H1 (cell line): Measurements from ENCODE around the gene CYBA. TPM values are rescaled to one million over a fixed set of nuclear protein-coding genes. Genes with fewer than 3 reads are reported as not detected.

Experiments
- ASH2L ChIP-seq: fragments of 200-600, 300-600 bp; sonication (generic); IDR thresholded peaks from one replicate; pipeline ENCODE4 v1.7.1; 2017; ENCODE audit warnings: low read length
- BCL11A ChIP-seq, 2 experiments: IDR thresholded peaks; one replicate each; pipeline ENCODE4 v1.6.1; 2011; ENCODE audit warnings: low read depth in 2 of 2, low read length in 2 of 2, mild to moderate bottlenecking in 2 of 2
- CBX5 ChIP-seq: fragments of 300-800, 300-1000 bp; sonication (generic); IDR thresholded peaks from 2 replicates; pipeline ENCODE4 v1.7.1; 2016; ENCODE audit warnings: antibody characterized with exemption, low read length, low read depth
- CBX8 ChIP-seq: fragments of 300-800, 300-1000 bp; sonication (generic); IDR thresholded peaks from 2 replicates; pipeline ENCODE4 v1.7.1; 2016; ENCODE audit warnings: low read depth, low read length, borderline replicate concordance
- CTBP2 ChIP-seq: IDR thresholded peaks from 2 replicates; pipeline ENCODE4 v1.7.0; 2011; ENCODE audit warnings: borderline replicate concordance, mild to moderate bottlenecking, moderate library complexity, mixed read lengths, low read length; ENCODE audit not compliant: insufficient read depth, insufficient read length
- EP300 ChIP-seq, 2 experiments: IDR thresholded peaks; 1 replicate in 1 of 2; 2 replicates in 1 of 2; pipeline ENCODE4 v1.6.1; 2011 to 2012; ENCODE audit warnings: low read depth in 2 of 2, low read length in 2 of 2, mild to moderate bottlenecking in 2 of 2, borderline replicate concordance in 1 of 2, inconsistent platforms in 1 of 2, moderate library complexity in 1 of 2
- EZH2 ChIP-seq: fragments of 200-600 bp; sonication (generic); IDR thresholded peaks from 2 replicates; pipeline ENCODE4 v1.7.1; 2012; ENCODE audit warnings: low read depth, mild to moderate bottlenecking, moderate library complexity, low read length, inconsistent platforms; ENCODE audit not compliant: severe bottlenecking
- HDAC2 ChIP-seq, 2 experiments: fragments of 300-600 bp in 1 of 2; sonication (generic) in 1 of 2; IDR thresholded peaks; 2 replicates each; pipeline ENCODE4 v1.6.1; 2011 to 2012; ENCODE audit warnings: low read depth in 2 of 2, low read length in 2 of 2, mild to moderate bottlenecking in 2 of 2, moderate library complexity in 2 of 2, borderline replicate concordance in 1 of 2, inconsistent platforms in 1 of 2
- JUND ChIP-seq: IDR thresholded peaks from 2 replicates; pipeline ENCODE4 v1.6.1; 2011; ENCODE audit warnings: mild to moderate bottlenecking, improper control_type of control experiment, low read length
- KDM1A ChIP-seq: fragments of 200-600, 300-600 bp; sonication (generic); IDR thresholded peaks from 2 replicates; pipeline ENCODE4 v1.7.1; 2016; ENCODE audit warnings: mild to moderate bottlenecking, low read length, borderline replicate concordance
- KDM5A ChIP-seq: fragments of 200-600 bp; IDR thresholded peaks from 2 replicates; pipeline ENCODE4 v1.7.1; 2012; ENCODE audit warnings: mild to moderate bottlenecking, low read length, inconsistent platforms, mixed read lengths
- NANOG ChIP-seq: IDR thresholded peaks from 2 replicates; pipeline ENCODE4 v1.6.1; 2011; ENCODE audit warnings: low read length, low read depth, mild to moderate bottlenecking, inconsistent platforms; ENCODE audit not compliant: insufficient read depth, poor library complexity, severe bottlenecking
- POLR2A ChIP-seq, 2 experiments: IDR thresholded peaks; 1 replicate in 1 of 2; 2 replicates in 1 of 2; pipeline ENCODE4 v1.6.1; 2011; ENCODE audit warnings: low read depth in 2 of 2, low read length in 2 of 2, mild to moderate bottlenecking in 2 of 2; ENCODE audit errors: control extremely low read depth in 1 of 2
- RAD21 ChIP-seq, 2 experiments: IDR thresholded peaks in 1 of 2; conservative IDR thresholded peaks in 1 of 2; 2 replicates each; pipeline ENCODE4 v1.6.1; 2011; ENCODE audit warnings: low read depth in 2 of 2, low read length in 2 of 2, improper control_type of control experiment in 1 of 2, inconsistent platforms in 1 of 2, mild to moderate bottlenecking in 1 of 2, moderate library complexity in 1 of 2
- SP1 ChIP-seq: IDR thresholded peaks from 2 replicates; pipeline ENCODE4 v1.6.1; 2011; ENCODE audit warnings: low read depth, low read length
- TAF7 ChIP-seq: optimal IDR thresholded peaks from 2 replicates; pipeline ENCODE3; 2011; ENCODE audit warnings: low read depth, mild to moderate bottlenecking, inconsistent platforms, low read length, moderate library complexity, borderline replicate concordance
- TEAD4 ChIP-seq: IDR thresholded peaks from 2 replicates; pipeline ENCODE4 v1.6.1; 2012; ENCODE audit warnings: low read depth, low read length, inconsistent platforms, mixed read lengths
- YY1 ChIP-seq: IDR thresholded peaks from 2 replicates; pipeline ENCODE4 v1.6.1; 2011; ENCODE audit warnings: low read depth, mild to moderate bottlenecking, low read length
- ZNF274 ChIP-seq: IDR thresholded peaks from 2 replicates; pipeline ENCODE4 v1.7.0; 2012; ENCODE audit warnings: low read length, borderline replicate concordance; ENCODE audit errors: extremely low read depth
- polyA plus RNA-seq, 7 experiments: library from polyadenylated mRNA; depleted of rRNA in 3 of 7; stranded (reverse) in 5 of 7; unstranded in 2 of 7; fragments of >200 nt in 5 of 7; fragments of 200-250 nt in 2 of 7; gene quantifications; 1 replicate in 5 of 7; 2 replicates in 1 of 7; 4 replicates in 1 of 7; pipeline versions ENCODE4 v1.2.1 to v1.2.3, GENCODE V29; 2011 to 2013; ENCODE audit warnings: missing spikeins in 2 of 7, mixed read lengths in 2 of 7
- total RNA-seq: library from RNA; stranded (reverse); fragmentation: NEBNext Ultra II Directional; extraction: Animal tissue kit (Norgen Biotek cat#: 25700); gene quantifications from 2 replicates; pipeline ENCODE4 v1.2.1, GENCODE V29; 2021
- TF ChIP-seq, protein P1 (sequence below): IDR thresholded peaks from 2 replicates; pipeline ENCODE4 v1.6.1; 2012; ENCODE audit warnings: inconsistent platforms
- TF ChIP-seq, protein P2 (sequence below): IDR thresholded peaks from 2 replicates; pipeline ENCODE4 v1.6.1; 2012; ENCODE audit warnings: inconsistent platforms
- TF ChIP-seq, protein P3 (sequence below): IDR thresholded peaks from 2 replicates; pipeline ENCODE4 v1.6.1; 2012; ENCODE audit warnings: low read length, inconsistent platforms

CYBA gene
- total and polyA plus RNA-seq, 2 of the 8 experiments (the other 6 are each of a cell fraction or from before 2014, with no cell fraction given), result 136 to 254 TPM

DNA sequence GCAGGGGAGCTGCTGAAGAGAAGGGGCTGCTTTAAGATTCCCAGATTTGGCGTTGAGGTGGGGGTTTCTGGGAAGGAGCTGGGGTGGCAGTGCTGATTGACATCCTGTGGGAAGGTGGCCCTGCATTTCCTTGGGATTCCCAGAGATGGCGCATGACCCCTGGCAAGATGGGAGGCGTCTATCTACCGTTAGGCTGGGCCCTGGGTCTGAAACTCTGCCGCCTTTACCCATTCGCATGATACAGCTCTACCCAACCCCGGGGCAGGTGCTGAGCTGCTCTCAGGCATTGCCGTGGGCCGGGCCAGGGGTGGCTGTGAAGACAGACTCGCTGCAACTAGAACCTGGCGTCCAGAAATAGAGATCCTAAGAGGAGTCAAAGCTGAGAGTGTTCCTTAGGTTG lies 21.9 kb upstream of the CYBA start (continued):
- no peak for TF ChIP-seq KDM5A
- no peak for TF ChIP-seq HDAC2 (IDR thresholded peaks at IDR 0.05; ENCODE audit: borderline replicate concordance in 1 of 2, low read depth in 2 of 2, low read length in 2 of 2)
- no peak for TF ChIP-seq ASH2L
- TF ChIP-seq, protein P1, sequence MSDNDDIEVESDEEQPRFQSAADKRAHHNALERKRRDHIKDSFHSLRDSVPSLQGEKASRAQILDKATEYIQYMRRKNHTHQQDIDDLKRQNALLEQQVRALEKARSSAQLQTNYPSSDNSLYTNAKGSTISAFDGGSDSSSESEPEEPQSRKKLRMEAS, result no peak; the same call in 1 of the 2 replicates
- TF ChIP-seq SP1, result no peak
- TF ChIP-seq RAD21 (IDR thresholded peaks at IDR 0.05 in 1 of 2, conservative IDR thresholded peaks at IDR 0.05 in 1 of 2; ENCODE audit: low read depth in 2 of 2, low read length in 2 of 2), result peak; percentile 50 to 60
- TF ChIP-seq KDM1A, result no peak
- TF ChIP-seq CTBP2, result no peak
- TF ChIP-seq NANOG, result no peak
- no peak for TF ChIP-seq BCL11A (IDR thresholded peaks at IDR 0.05; ENCODE audit: low read depth in 2 of 2, low read length in 2 of 2)
- TF ChIP-seq, protein P2, sequence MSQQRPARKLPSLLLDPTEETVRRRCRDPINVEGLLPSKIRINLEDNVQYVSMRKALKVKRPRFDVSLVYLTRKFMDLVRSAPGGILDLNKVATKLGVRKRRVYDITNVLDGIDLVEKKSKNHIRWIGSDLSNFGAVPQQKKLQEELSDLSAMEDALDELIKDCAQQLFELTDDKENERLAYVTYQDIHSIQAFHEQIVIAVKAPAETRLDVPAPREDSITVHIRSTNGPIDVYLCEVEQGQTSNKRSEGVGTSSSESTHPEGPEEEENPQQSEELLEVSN, result peak; percentile 21; the same call in 1 of the 2 replicates
- no peak for TF ChIP-seq EP300 (IDR thresholded peaks at IDR 0.05; ENCODE audit: borderline replicate concordance in 1 of 2, low read depth in 2 of 2, low read length in 2 of 2)
- 0 out of 2 replicates have a peak, but pooled peaks have one; percentile 36 for TF ChIP-seq YY1
- TF ChIP-seq JUND, result no peak
- TF ChIP-seq TEAD4, result 0 out of 2 replicates have a peak, but pooled peaks have one; percentile 43
- no peak for TF ChIP-seq CBX8
- no peak for TF ChIP-seq EZH2
- TF ChIP-seq, protein P3, sequence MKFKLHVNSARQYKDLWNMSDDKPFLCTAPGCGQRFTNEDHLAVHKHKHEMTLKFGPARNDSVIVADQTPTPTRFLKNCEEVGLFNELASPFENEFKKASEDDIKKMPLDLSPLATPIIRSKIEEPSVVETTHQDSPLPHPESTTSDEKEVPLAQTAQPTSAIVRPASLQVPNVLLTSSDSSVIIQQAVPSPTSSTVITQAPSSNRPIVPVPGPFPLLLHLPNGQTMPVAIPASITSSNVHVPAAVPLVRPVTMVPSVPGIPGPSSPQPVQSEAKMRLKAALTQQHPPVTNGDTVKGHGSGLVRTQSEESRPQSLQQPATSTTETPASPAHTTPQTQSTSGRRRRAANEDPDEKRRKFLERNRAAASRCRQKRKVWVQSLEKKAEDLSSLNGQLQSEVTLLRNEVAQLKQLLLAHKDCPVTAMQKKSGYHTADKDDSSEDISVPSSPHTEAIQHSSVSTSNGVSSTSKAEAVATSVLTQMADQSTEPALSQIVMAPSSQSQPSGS, result no peak
- no peak for TF ChIP-seq CBX5
- TF ChIP-seq ZNF274, result no peak
- TF ChIP-seq TAF7, result no peak
- no peak for TF ChIP-seq POLR2A (IDR thresholded peaks at IDR 0.05; ENCODE audit: control extremely low read depth in 1 of 2, low read depth in 2 of 2, low read length in 2 of 2)
